Panc1 (cell line): ENCODE measurements around the gene PLGRKT. TPM values are rescaled to one million over a fixed set of nuclear protein-coding genes. Genes with fewer than 3 reads are reported as not detected.

Source experiments
- ATAC-seq: fragments of 200-7000 bp; cut with Tn5 transposase; 2 replicates; pipeline ENCODE4 v1.9.1; 2020; ENCODE audit warnings: mild to moderate bottlenecking, moderate library complexity
- BruUV-seq: library from RNA; stranded (reverse); fragments of 400-500 nt; replicated peaks from 2 replicates; lab custom pipeline; 2021; lab: Mats Ljungman, UMichigan
- CTCF ChIA-PET: fragments of 300-600 bp; sonication (Branson Sonifier 250); formaldehyde crosslinking; loops from one replicate; lab custom pipeline; 2022; ENCODE audit warnings: antibody characterized with exemption; lab: Charles Lee
- POLR2A ChIA-PET: fragments of 300-600 bp; sonication (Branson Sonifier 250); formaldehyde crosslinking; loops from one replicate; lab custom pipeline; 2022; ENCODE audit warnings: antibody characterized with exemption; lab: Charles Lee
- DNase-seq: peaks from one replicate; pipeline ENCODE4 v3.0.0-alpha.2; 2010; ENCODE audit warnings: low read depth, low spot score
- H3K27ac ChIP-seq: 2 replicates; pipeline ENCODE4 v1.5.1; 2011; ENCODE audit warnings: mild to moderate bottlenecking, low read length, inconsistent platforms
- H3K27me3 ChIP-seq: fragments of 200-500 bp; sonication (Bioruptor generic); 2 replicates; pipeline ENCODE4 v1.6.0; 2014; ENCODE audit warnings: low read length, inconsistent platforms; ENCODE audit not compliant: control insufficient read depth, insufficient read depth
- H3K36me3 ChIP-seq: fragments of 200-500 bp; sonication (Bioruptor generic); 2 replicates; pipeline ENCODE4 v1.5.1; 2014; ENCODE audit warnings: inconsistent platforms, mild to moderate bottlenecking, low read length, moderate library complexity; ENCODE audit not compliant: control insufficient read depth, insufficient read depth
- H3K4me1 ChIP-seq: 2 replicates; pipeline ENCODE4 v1.5.1; 2011; ENCODE audit warnings: inconsistent platforms, mild to moderate bottlenecking, low read length, moderate library complexity; ENCODE audit not compliant: control insufficient read depth, insufficient read depth
- H3K4me3 ChIP-seq, 2 experiments: 2 replicates each; pipeline ENCODE4 v1.5.1; 2011 to 2012; ENCODE audit warnings: low read depth in 2 of 2, low read length in 2 of 2, mild to moderate bottlenecking in 2 of 2, inconsistent platforms in 1 of 2, moderate library complexity in 1 of 2
- H3K9me3 ChIP-seq: fragments of 200-500 bp; sonication (Bioruptor generic); 2 replicates; pipeline ENCODE4 v1.5.1; 2014; ENCODE audit warnings: low read depth, mild to moderate bottlenecking, inconsistent platforms, low read length, moderate library complexity; ENCODE audit not compliant: control insufficient read depth, insufficient read depth
- POLR2AphosphoS5 ChIP-seq: IDR thresholded peaks from 2 replicates; pipeline ENCODE4 v1.6.1; 2012; ENCODE audit warnings: mild to moderate bottlenecking, low read depth, low read length, moderate library complexity
- SIN3A ChIP-seq: IDR thresholded peaks from 2 replicates; pipeline ENCODE4 v1.6.1; 2012; ENCODE audit warnings: low read depth, mild to moderate bottlenecking, low read length, moderate library complexity, borderline replicate concordance; ENCODE audit not compliant: insufficient read depth
- TCF7L2 ChIP-seq: IDR thresholded peaks from 2 replicates; pipeline ENCODE4 v1.6.1; 2011; ENCODE audit warnings: mild to moderate bottlenecking, low read depth, low read length, inconsistent platforms
- in situ Hi-C: cut with HindIII; loops from 2 replicates; pipeline ENCODE4 v1.10.0; 2016; ENCODE audit warnings: low sequenced_read_pairs, low pct_unique_long_range_greater_than_20kb
- intact Hi-C: fragments of 100-400 bp; cut with micrococcal nuclease; formaldehyde crosslinking; loops from one replicate; pipeline ENCODE4 v1.10.0; 2022; ENCODE audit not compliant: unreplicated experiment
- total RNA-seq: library from RNA; stranded (reverse); gene quantifications from one replicate; pipeline ENCODE4 v1.2.1, GENCODE V29; 2021; ENCODE audit not compliant: unreplicated experiment
- TF ChIP-seq, protein P1 (sequence below), 2 experiments: IDR thresholded peaks; 2 replicates each; pipeline ENCODE4 v1.6.1; 2011 to 2012; ENCODE audit warnings: low read depth in 2 of 2, control low read depth in 1 of 2, low read length in 1 of 2, mild to moderate bottlenecking in 1 of 2, moderate library complexity in 1 of 2; ENCODE audit not compliant: insufficient read depth in 1 of 2
- TF ChIP-seq, protein P2 (sequence below): fragments of 450-650 bp; IDR thresholded peaks from 2 replicates; pipeline ENCODE4 v1.5.1; 2017; ENCODE audit warnings: mild to moderate bottlenecking

PLGRKT gene
- total RNA-seq, 1 experiment from 2014 or later = 9.3 TPM

DNA sequence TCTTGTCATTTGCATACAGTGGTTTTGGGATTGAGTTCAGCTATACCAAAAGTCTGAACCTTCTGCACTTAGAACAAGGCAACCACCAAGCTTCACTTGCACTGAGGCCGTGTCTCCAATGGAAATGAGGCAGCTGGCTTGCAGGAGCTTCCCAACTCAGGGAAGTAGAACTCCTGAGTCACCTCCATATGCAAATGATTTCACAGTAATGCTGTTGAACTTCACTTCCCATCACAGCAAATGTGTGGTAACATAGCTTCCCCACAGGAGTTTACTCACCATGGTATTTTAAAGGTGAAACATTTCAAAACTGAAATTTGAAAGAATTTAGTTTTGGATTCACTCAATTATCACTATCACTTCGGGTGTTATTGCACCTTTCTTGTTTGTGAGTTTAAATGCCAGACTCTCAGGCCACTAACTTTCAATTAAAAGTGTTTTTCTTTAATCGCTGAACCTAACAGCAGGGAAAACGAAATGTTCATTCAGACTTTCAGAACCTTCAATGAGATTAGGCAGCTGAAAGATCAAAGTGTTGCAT is 21.6 kb upstream of the PLGRKT start:
- Histone ChIP-seq H3K27ac (no peak overlapping the region), H3K4me3 (no peak overlapping the region), H3K27me3 (no peaks in the 10 kb centered on the region), H3K9me3 (no peaks in the 10 kb centered on the region), H3K36me3 (no peaks in the 10 kb centered on the region), H3K4me1 (no peaks in the 10 kb centered on the region)
- no TSS peak for BruUV-seq
- ATAC-seq = no peak
- ChIA-PET CTCF (no interaction called here), POLR2A (no interaction called here)
- in situ Hi-C loops (no loop called here), intact Hi-C loops (no loop called here)
- TF ChIP-seq, protein P1, sequence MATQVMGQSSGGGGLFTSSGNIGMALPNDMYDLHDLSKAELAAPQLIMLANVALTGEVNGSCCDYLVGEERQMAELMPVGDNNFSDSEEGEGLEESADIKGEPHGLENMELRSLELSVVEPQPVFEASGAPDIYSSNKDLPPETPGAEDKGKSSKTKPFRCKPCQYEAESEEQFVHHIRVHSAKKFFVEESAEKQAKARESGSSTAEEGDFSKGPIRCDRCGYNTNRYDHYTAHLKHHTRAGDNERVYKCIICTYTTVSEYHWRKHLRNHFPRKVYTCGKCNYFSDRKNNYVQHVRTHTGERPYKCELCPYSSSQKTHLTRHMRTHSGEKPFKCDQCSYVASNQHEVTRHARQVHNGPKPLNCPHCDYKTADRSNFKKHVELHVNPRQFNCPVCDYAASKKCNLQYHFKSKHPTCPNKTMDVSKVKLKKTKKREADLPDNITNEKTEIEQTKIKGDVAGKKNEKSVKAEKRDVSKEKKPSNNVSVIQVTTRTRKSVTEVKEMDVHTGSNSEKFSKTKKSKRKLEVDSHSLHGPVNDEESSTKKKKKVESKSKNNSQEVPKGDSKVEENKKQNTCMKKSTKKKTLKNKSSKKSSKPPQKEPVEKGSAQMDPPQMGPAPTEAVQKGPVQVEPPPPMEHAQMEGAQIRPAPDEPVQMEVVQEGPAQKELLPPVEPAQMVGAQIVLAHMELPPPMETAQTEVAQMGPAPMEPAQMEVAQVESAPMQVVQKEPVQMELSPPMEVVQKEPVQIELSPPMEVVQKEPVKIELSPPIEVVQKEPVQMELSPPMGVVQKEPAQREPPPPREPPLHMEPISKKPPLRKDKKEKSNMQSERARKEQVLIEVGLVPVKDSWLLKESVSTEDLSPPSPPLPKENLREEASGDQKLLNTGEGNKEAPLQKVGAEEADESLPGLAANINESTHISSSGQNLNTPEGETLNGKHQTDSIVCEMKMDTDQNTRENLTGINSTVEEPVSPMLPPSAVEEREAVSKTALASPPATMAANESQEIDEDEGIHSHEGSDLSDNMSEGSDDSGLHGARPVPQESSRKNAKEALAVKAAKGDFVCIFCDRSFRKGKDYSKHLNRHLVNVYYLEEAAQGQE (IDR thresholded peaks at IDR 0.05; ENCODE audit: insufficient read depth in 1 of 2, low read depth in 2 of 2, low read length in 1 of 2) = no peak
- no peak for TF ChIP-seq SIN3A
- TF ChIP-seq, protein P2, sequence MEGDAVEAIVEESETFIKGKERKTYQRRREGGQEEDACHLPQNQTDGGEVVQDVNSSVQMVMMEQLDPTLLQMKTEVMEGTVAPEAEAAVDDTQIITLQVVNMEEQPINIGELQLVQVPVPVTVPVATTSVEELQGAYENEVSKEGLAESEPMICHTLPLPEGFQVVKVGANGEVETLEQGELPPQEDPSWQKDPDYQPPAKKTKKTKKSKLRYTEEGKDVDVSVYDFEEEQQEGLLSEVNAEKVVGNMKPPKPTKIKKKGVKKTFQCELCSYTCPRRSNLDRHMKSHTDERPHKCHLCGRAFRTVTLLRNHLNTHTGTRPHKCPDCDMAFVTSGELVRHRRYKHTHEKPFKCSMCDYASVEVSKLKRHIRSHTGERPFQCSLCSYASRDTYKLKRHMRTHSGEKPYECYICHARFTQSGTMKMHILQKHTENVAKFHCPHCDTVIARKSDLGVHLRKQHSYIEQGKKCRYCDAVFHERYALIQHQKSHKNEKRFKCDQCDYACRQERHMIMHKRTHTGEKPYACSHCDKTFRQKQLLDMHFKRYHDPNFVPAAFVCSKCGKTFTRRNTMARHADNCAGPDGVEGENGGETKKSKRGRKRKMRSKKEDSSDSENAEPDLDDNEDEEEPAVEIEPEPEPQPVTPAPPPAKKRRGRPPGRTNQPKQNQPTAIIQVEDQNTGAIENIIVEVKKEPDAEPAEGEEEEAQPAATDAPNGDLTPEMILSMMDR = no peak
- TF ChIP-seq TCF7L2 = no peak
- no peak for TF ChIP-seq POLR2AphosphoS5
- no peak for DNase-seq

DNA sequence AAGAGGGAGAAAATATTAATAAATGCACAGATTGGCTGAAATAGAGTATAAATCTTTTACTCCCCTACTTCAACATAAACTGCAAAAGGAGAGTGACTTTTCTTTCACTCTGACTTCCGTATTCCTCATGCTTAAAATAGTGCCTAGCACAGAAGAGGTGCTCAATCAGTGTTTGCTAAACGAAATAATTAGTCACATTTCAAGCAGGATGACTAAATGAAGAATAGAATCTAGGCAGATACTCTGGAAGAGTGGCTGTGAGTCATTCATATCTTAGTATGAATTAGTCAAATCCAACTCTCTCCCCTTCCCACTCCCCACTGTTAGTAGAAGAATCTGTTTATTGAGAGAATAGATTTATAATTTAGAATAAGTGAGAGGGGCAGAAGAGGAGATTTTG is 17.5 kb upstream of the PLGRKT start:
- in situ Hi-C loops = no loop called here
- intact Hi-C loops = no loop called here
- Histone ChIP-seq H3K36me3 (no peaks in the 10 kb centered on the region), H3K27me3 (no peaks in the 10 kb centered on the region), H3K9me3 (no peaks in the 10 kb centered on the region), H3K4me3 (no peak overlapping the region), H3K4me1 (no peaks in the 10 kb centered on the region), H3K27ac (no peak overlapping the region)
- TF ChIP-seq SIN3A = no peak
- no peak for TF ChIP-seq TCF7L2
- TF ChIP-seq, protein P1 (IDR thresholded peaks at IDR 0.05; ENCODE audit: insufficient read depth in 1 of 2, low read depth in 2 of 2, low read length in 1 of 2) = no peak
- TF ChIP-seq POLR2AphosphoS5 = no peak
- TF ChIP-seq, protein P2 = no peak
- ChIA-PET POLR2A (no interaction called here), CTCF (no interaction called here)
- BruUV-seq = no TSS peak
- DNase-seq = no peak
- no peak for ATAC-seq
